SU-DHL-6 (cell line): ENCODE results near the gene AMER2.

Source experiments
- CTCF ChIP-seq: fragments of 200-600 bp; sonication (generic); IDR thresholded peaks from one replicate; pipeline ENCODE4 v1.5.1; 2017; ENCODE audit warnings: antibody characterized with exemption, mild to moderate bottlenecking, low read length, moderate library complexity; ENCODE audit not compliant: insufficient read depth, poor library complexity, severe bottlenecking
- EZH2phosphoT487 ChIP-seq: fragments of 200-600 bp; sonication (generic), shearing (Covaris generic); conservative IDR thresholded peaks from 2 replicates; pipeline ENCODE4 v1.6.1; 2018; ENCODE audit warnings: mild to moderate bottlenecking, antibody characterized with exemption, low read length, moderate library complexity, mixed read lengths

GRCh38 chr13:25190771-25191170, 18.7 kb upstream of the AMER2 start:
- TF ChIP-seq CTCF: no peak
- TF ChIP-seq EZH2phosphoT487: no peak
